BLaER1 treated with 17β-estradiol and CSF1 and Interleukin-3, amounts not matched to agents 10 nM and 100 nM (cell line): Measurements from ENCODE around the gene BRD1.

Experiments
- H3K27ac ChIP-seq, 11 experiments: shearing (Covaris generic); formaldehyde crosslinking; 2 replicates each; pipeline ENCODE4 v1.8.1; 2022
- H3K27me3 ChIP-seq, 11 experiments: shearing (Covaris generic); formaldehyde crosslinking; 2 replicates each; pipeline ENCODE4 v1.8.1; 2022
- H3K36me3 ChIP-seq, 11 experiments: shearing (Covaris generic); formaldehyde crosslinking; 2 replicates each; pipeline ENCODE4 v1.8.1; 2022
- H3K4me1 ChIP-seq, 10 experiments: shearing (Covaris generic); formaldehyde crosslinking; 2 replicates each; pipeline ENCODE4 v1.8.1; 2022
- H3K4me2 ChIP-seq, 11 experiments: shearing (Covaris generic); formaldehyde crosslinking; 2 replicates each; pipeline ENCODE4 v1.8.1; 2022
- H3K4me3 ChIP-seq, 10 experiments: shearing (Covaris generic); formaldehyde crosslinking; 2 replicates each; pipeline ENCODE4 v1.8.1; 2022
- H3K9ac ChIP-seq, 11 experiments: shearing (Covaris generic); formaldehyde crosslinking; 2 replicates each; pipeline ENCODE4 v1.8.1; 2022
- H3K9me3 ChIP-seq, 11 experiments: shearing (Covaris generic); formaldehyde crosslinking; replicated peaks in 1 of 11; 2 replicates each; pipeline ENCODE4 v1.8.1; 2022
- H4K20me1 ChIP-seq, 11 experiments: shearing (Covaris generic); formaldehyde crosslinking; 2 replicates each; pipeline ENCODE4 v1.8.1; 2022
- Cebpa-rat ChIP-seq, 11 experiments: shearing (Covaris generic); IDR thresholded peaks; 2 replicates each; pipeline ENCODE4 v1.8.1; 2022

BRD1 gene

GRCh38 chr22:49827853-49828598 lies at the start of gene BRD1:
BRD1 (minus strand) TSS chr22:49827873; CDS start chr22:49824317, 3,556 bp downstream.
- Histone ChIP-seq H3K4me3 (peak within 1 kb of the TSS; percentile 65 to 98 (median 92)), H3K4me1 (peaks cover 25 to 57% (median 44%) of the 10 kb centered on the region in 10 experiments), H3K9ac (peak within 1 kb of the TSS; percentile 93 to 99 (median 98)), H3K27ac (peak within 1 kb of the TSS; percentile 92 to 97 (median 94)), H3K9me3 (0 out of 22 replicates have a peak, but pooled peaks cover 0 to 8% (median 0%) of the 10 kb centered on the region in 11 experiments), H3K36me3 (peaks cover 12 to 28% (median 25%) of the 10 kb centered on the region in 11 experiments), H3K27me3 (no peaks in the 10 kb centered on the region), H4K20me1 (peaks cover 38 to 42% (median 41%) of the 10 kb centered on the region in 11 experiments), H3K4me2 (peak within 1 kb of the TSS; percentile 89 to 99 (median 98))
- TF ChIP-seq Cebpa-rat (IDR thresholded peaks at IDR 0.05), result no peak

GRCh38 chr22:49873228-49873940 lies 45.7 kb upstream of the BRD1 start:
- H3K27ac ChIP-seq, result no peak overlapping the region
- peaks cover 45 to 92% (median 79%) of the 10 kb centered on the region in 11 experiments for H3K36me3 ChIP-seq
- H3K4me3 ChIP-seq, result no peak overlapping the region
- peaks cover 40 to 95% (median 56%) of the 10 kb centered on the region in 11 experiments; a peak in 19 of 22 replicates for H4K20me1 ChIP-seq
- no peak overlapping the region for H3K4me2 ChIP-seq
- H3K9ac ChIP-seq, result no peak overlapping the region
- H3K27me3 ChIP-seq, result no peaks in the 10 kb centered on the region
- peaks cover 0 to 8% (median 0%) of the 10 kb centered on the region in 10 experiments; a peak in 1 of 20 replicates for H3K4me1 ChIP-seq
- peaks cover 32 to 89% (median 75%) of the 10 kb centered on the region in 11 experiments for H3K9me3 ChIP-seq
- TF ChIP-seq Cebpa-rat (IDR thresholded peaks at IDR 0.05), result no peak

- Histone ChIP-seq H3K4me3 (no peak overlapping the region), H3K9me3 (peaks cover 34 to 89% (median 75%) of the 10 kb centered on the region in 11 experiments), H3K27ac (no peak overlapping the region), H3K36me3 (peaks cover 51 to 92% (median 79%) of the 10 kb centered on the region in 11 experiments), H3K4me2 (no peak overlapping the region), H3K4me1 (peaks cover 0 to 8% (median 0%) of the 10 kb centered on the region in 10 experiments; a peak in 1 of 20 replicates), H3K9ac (no peak overlapping the region), H4K20me1 (peaks cover 40 to 96% (median 60%) of the 10 kb centered on the region in 11 experiments; a peak in 19 of 22 replicates), H3K27me3 (no peaks in the 10 kb centered on the region)
- TF ChIP-seq Cebpa-rat (IDR thresholded peaks at IDR 0.05), result no peak
Observed at GRCh38 chr22:49872347-49872746, 44.7 kb upstream of the BRD1 start.

GRCh38 chr22:49871482-49871881 lies 43.8 kb upstream of the BRD1 start:
- no peak overlapping the region for H3K4me3 ChIP-seq
- H3K4me1 ChIP-seq, result peaks cover 0 to 8% (median 0%) of the 10 kb centered on the region in 10 experiments; a peak in 1 of 20 replicates
- H4K20me1 ChIP-seq, result peaks cover 40 to 97% (median 64%) of the 10 kb centered on the region in 11 experiments; a peak in 19 of 22 replicates
- H3K36me3 ChIP-seq, result peaks cover 53 to 92% (median 79%) of the 10 kb centered on the region in 11 experiments
- H3K27me3 ChIP-seq, result no peaks in the 10 kb centered on the region
- TF ChIP-seq Cebpa-rat (IDR thresholded peaks at IDR 0.05), result no peak
- no peak overlapping the region for H3K9ac ChIP-seq
- no peak overlapping the region for H3K27ac ChIP-seq
- H3K9me3 ChIP-seq, result peaks cover 43 to 89% (median 75%) of the 10 kb centered on the region in 11 experiments
- H3K4me2 ChIP-seq, result no peak overlapping the region

- Histone ChIP-seq H3K4me3 (0 out of 20 replicates have a peak overlapping the region, but pooled peaks of 1 of the 10 experiments have one; percentile 16), H3K27me3 (no peaks in the 10 kb centered on the region), H4K20me1 (peaks cover 40 to 98% (median 70%) of the 10 kb centered on the region in 11 experiments; a peak in 19 of 22 replicates), H3K9me3 (peaks cover 52 to 91% (median 75%) of the 10 kb centered on the region in 11 experiments), H3K4me2 (no peak overlapping the region; a peak in 2 of 22 replicates), H3K27ac (no peak overlapping the region), H3K9ac (no peak overlapping the region), H3K36me3 (peaks cover 59 to 92% (median 79%) of the 10 kb centered on the region in 11 experiments), H3K4me1 (peaks cover 0 to 8% (median 0%) of the 10 kb centered on the region in 10 experiments; a peak in 1 of 20 replicates)
- no peak for TF ChIP-seq Cebpa-rat (IDR thresholded peaks at IDR 0.05)
Observed at GRCh38 chr22:49869845-49870712, 42.4 kb upstream of the BRD1 start.

- Histone ChIP-seq H3K36me3 (peaks cover 54 to 92% (median 79%) of the 10 kb centered on the region in 11 experiments), H3K27me3 (no peaks in the 10 kb centered on the region), H3K9ac (no peak overlapping the region), H3K9me3 (peaks cover 55 to 91% (median 73%) of the 10 kb centered on the region in 11 experiments), H3K4me3 (0 out of 20 replicates have a peak overlapping the region, but pooled peaks of 1 of the 10 experiments have one; percentile 16), H3K4me2 (no peak overlapping the region), H3K4me1 (peaks cover 0 to 8% (median 0%) of the 10 kb centered on the region in 10 experiments; a peak in 1 of 20 replicates), H3K27ac (no peak overlapping the region), H4K20me1 (peaks cover 42 to 98% (median 71%) of the 10 kb centered on the region in 11 experiments; a peak in 20 of 22 replicates)
- no peak for TF ChIP-seq Cebpa-rat (IDR thresholded peaks at IDR 0.05)
Observed at GRCh38 chr22:49869086-49869830, 41.6 kb upstream of the BRD1 start.

- Histone ChIP-seq H3K4me3 (peak overlapping the region in 3 of 10 experiments; percentile 7 to 33 (median 14); a peak in 2 of 20 replicates), H4K20me1 (peaks cover 33 to 98% (median 72%) of the 10 kb centered on the region in 11 experiments; a peak in 20 of 22 replicates), H3K9ac (no peak overlapping the region), H3K4me2 (no peak overlapping the region), H3K27me3 (no peaks in the 10 kb centered on the region), H3K36me3 (peaks cover 44 to 92% (median 80%) of the 10 kb centered on the region in 11 experiments), H3K9me3 (peaks cover 55 to 92% (median 79%) of the 10 kb centered on the region in 11 experiments), H3K27ac (no peak overlapping the region), H3K4me1 (peaks cover 0 to 8% (median 0%) of the 10 kb centered on the region in 10 experiments; a peak in 5 of 20 replicates)
- no peak for TF ChIP-seq Cebpa-rat (IDR thresholded peaks at IDR 0.05)
Observed at GRCh38 chr22:49867303-49868265, 39.9 kb upstream of the BRD1 start.
